Trophoblast cell (in vitro differentiated cells and primary cell): Measurements from ENCODE around the gene TSEN15.
A peak's percentile ranks its signal among the peaks of the same experiment; 100 is the strongest.

ENCODE experiments used
- DNase-seq, 2 donors: peaks; one replicate each; pipeline ENCODE4 v3.0.0-alpha.2; 2016
- H2AFZ ChIP-seq: 2 replicates; pipeline ENCODE4 v1.6.1; 2013; ENCODE audit warnings: low read length, moderate library complexity, mild to moderate bottlenecking; ENCODE audit not compliant: insufficient read depth, poor library complexity
- H2AK5ac ChIP-seq: 2 replicates; pipeline ENCODE4 v1.6.1; 2013; ENCODE audit warnings: mild to moderate bottlenecking, low read length
- H2BK120ac ChIP-seq: 2 replicates; pipeline ENCODE4 v1.6.1; 2013; ENCODE audit warnings: low read length, mild to moderate bottlenecking, moderate library complexity; ENCODE audit not compliant: insufficient read depth, poor library complexity
- H2BK12ac ChIP-seq: 2 replicates; pipeline ENCODE4 v1.6.1; 2013; ENCODE audit warnings: mild to moderate bottlenecking, low read length, moderate library complexity
- H2BK5ac ChIP-seq: 2 replicates; pipeline ENCODE4 v1.6.1; 2013; ENCODE audit warnings: low read length, low read depth, moderate library complexity, mild to moderate bottlenecking; ENCODE audit not compliant: poor library complexity
- H3K14ac ChIP-seq: 2 replicates; pipeline ENCODE4 v1.6.1; 2013; ENCODE audit warnings: mild to moderate bottlenecking, low read length
- H3K18ac ChIP-seq: 2 replicates; pipeline ENCODE4 v1.6.1; 2013; ENCODE audit warnings: mild to moderate bottlenecking, low read length
- H3K23ac ChIP-seq: 2 replicates; pipeline ENCODE4 v1.6.1; 2013; ENCODE audit warnings: low read length
- H3K27ac ChIP-seq: 2 replicates; pipeline ENCODE4 v1.5.1; 2013; ENCODE audit warnings: low read depth, mild to moderate bottlenecking, inconsistent platforms, low read length, moderate library complexity
- H3K27me3 ChIP-seq: 2 replicates; pipeline ENCODE4 v1.6.1; 2013; ENCODE audit warnings: inconsistent platforms, mild to moderate bottlenecking, low read length, moderate library complexity; ENCODE audit not compliant: insufficient read depth
- H3K36me3 ChIP-seq, 2 experiments: 1 replicate in 1 of 2; 2 replicates in 1 of 2; pipeline ENCODE4 v1.6.1; 2013; ENCODE audit warnings: low read length in 2 of 2, mild to moderate bottlenecking in 2 of 2, moderate library complexity in 1 of 2; ENCODE audit not compliant: insufficient read depth in 2 of 2, control insufficient read depth in 1 of 2
- H3K4ac ChIP-seq: 2 replicates; pipeline ENCODE4 v1.6.1; 2013; ENCODE audit warnings: low read depth, mild to moderate bottlenecking, low read length, moderate library complexity
- H3K4me1 ChIP-seq, 2 experiments: 1 replicate in 1 of 2; 2 replicates in 1 of 2; pipeline ENCODE4 v1.6.1; 2013; ENCODE audit warnings: low read length in 2 of 2, mild to moderate bottlenecking in 2 of 2, moderate library complexity in 1 of 2; ENCODE audit not compliant: insufficient read depth in 2 of 2, control insufficient read depth in 1 of 2
- H3K4me2 ChIP-seq: 2 replicates; pipeline ENCODE4 v1.6.1; 2013; ENCODE audit warnings: inconsistent platforms, mild to moderate bottlenecking, low read length, moderate library complexity
- H3K4me3 ChIP-seq: 2 replicates; pipeline ENCODE4 v1.5.1; 2013; ENCODE audit warnings: mild to moderate bottlenecking, low read depth, low read length, inconsistent platforms
- H3K79me1 ChIP-seq: one replicate; pipeline ENCODE4 v1.6.1; 2013; ENCODE audit warnings: low read length
- H3K79me2 ChIP-seq: 2 replicates; pipeline ENCODE4 v1.6.1; 2013; ENCODE audit warnings: low read length, mild to moderate bottlenecking; ENCODE audit not compliant: control insufficient read depth, insufficient read depth, poor library complexity
- H3K9ac ChIP-seq: 2 replicates; pipeline ENCODE4 v1.6.1; 2013; ENCODE audit warnings: mild to moderate bottlenecking, low read length
- H3K9me3 ChIP-seq: 2 replicates; pipeline ENCODE4 v1.6.1; 2013; ENCODE audit warnings: low read depth, mild to moderate bottlenecking, control low read depth, inconsistent platforms, low read length; ENCODE audit not compliant: insufficient read depth
- H4K12ac ChIP-seq: 2 replicates; pipeline ENCODE4 v1.6.1; 2013; ENCODE audit warnings: low read depth, mild to moderate bottlenecking, low read length, moderate library complexity
- H4K8ac ChIP-seq: 2 replicates; pipeline ENCODE4 v1.6.1; 2013; ENCODE audit warnings: low read depth, mild to moderate bottlenecking, low read length, moderate library complexity
- H4K91ac ChIP-seq: one replicate; pipeline ENCODE4 v1.6.1; 2013; ENCODE audit warnings: low read depth, mild to moderate bottlenecking, low read length, moderate library complexity
- WGBS: extraction: QIAGEN DNeasy Blood & Tissue Kit; methylation state at CpG from one replicate; pipeline ENCODE4 v1.1.7; 2013; ENCODE audit warnings: missing lambda C conversion rate; ENCODE audit not compliant: insufficient read length, insufficient coverage; ENCODE audit errors: extremely low coverage; 5-methylcytosine and 5-hydroxymethylcytosine counted together

The TSEN15 gene

DNA sequence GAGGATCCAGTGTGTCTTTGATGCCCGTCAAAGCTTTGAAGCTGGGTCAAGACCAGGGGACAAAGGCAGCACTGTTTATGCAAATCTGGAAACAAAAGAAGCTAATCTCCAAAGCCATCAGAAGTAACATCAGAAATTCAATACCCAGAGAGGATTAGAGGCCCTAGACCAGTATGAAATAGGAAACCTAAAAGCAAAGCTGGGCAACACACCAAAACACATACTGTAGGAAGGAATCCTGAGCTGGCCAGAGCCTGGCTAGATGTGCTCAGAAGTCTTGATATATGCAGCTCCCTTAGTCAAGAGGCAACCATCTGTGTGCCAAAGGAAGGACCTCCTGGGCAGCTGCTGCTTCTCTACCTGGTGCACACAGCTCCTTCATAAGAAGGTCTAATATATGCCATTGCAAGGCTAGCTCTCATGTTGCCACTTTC, 26.3 kb upstream of the TSEN15 start:
- Histone ChIP-seq H3K23ac (no peak overlapping the region), H3K18ac (no peak overlapping the region), H3K14ac (no peak overlapping the region), H2AK5ac (no peak overlapping the region), H4K12ac (no peak overlapping the region), H3K79me1 (no peaks in the 10 kb centered on the region), H3K4ac (no peak overlapping the region), H2AFZ (no peak overlapping the region), H3K79me2 (no peaks in the 10 kb centered on the region), H3K27ac (no peak overlapping the region), H2BK120ac (no peak overlapping the region), H3K27me3 (no peaks in the 10 kb centered on the region), H3K36me3 (no peaks in the 10 kb centered on the region), H2BK12ac (no peak overlapping the region), H3K9ac (no peak overlapping the region), H4K8ac (no peak overlapping the region), H3K9me3 (no peaks in the 10 kb centered on the region), H3K4me2 (no peak overlapping the region), H3K4me1 (peaks cover 0 to 2% of the 10 kb centered on the region in 2 experiments), H2BK5ac (no peak overlapping the region), H4K91ac (no peak overlapping the region), H3K4me3 (no peak overlapping the region)
- DNase-seq = peak in 1 of 2 donors; percentile 32
- WGBS = no CpG with 5 or more reads among the region's 1 CpG

DNA sequence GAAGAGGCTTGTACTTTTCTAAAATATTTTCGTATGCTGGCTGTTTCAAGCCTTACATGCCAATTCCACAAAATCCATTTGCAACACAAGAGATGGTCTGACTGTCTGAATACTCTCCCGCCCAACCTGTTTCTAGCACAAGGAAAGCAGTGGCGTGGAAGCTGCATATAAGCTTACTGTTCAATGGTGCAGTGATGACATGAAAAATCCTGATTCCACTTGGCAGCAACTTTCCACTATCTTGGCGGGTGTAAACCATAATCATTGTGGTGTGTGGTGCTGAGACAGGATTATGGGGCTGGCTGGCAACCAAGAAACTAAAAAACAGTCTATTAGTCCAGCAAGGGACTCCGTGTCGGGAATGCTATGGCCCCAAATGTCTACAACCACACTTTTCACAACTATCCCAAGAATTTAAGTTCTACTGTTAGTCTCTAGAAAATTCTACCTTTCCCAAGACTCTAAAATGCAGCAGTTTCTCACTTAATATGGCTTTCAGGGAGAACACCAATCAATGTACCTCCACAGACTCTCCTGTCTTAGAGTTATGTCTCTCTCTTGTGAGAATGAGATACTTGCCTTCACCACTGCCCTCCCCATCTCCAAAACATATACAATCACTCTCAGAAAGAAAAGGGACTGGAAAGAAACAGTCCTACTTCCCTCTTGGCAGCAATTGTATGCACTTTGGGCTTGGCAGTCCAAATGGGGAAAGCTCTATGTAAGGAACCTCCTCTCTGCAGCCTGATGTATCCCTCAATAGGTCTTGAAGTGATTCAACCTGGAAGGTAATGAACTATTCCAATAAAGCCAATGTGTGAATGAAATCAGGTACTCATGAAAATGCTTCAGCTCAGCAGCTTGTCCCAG, 23.5 kb upstream of the TSEN15 start:
- Histone ChIP-seq H3K18ac (no peak overlapping the region), H3K4ac (no peak overlapping the region), H3K27me3 (no peaks in the 10 kb centered on the region), H2BK12ac (no peak overlapping the region), H2BK120ac (no peak overlapping the region), H3K36me3 (no peaks in the 10 kb centered on the region), H3K27ac (no peak overlapping the region), H4K12ac (no peak overlapping the region), H4K91ac (no peak overlapping the region), H3K79me2 (no peaks in the 10 kb centered on the region), H3K14ac (no peak overlapping the region), H2AK5ac (no peak overlapping the region), H3K23ac (no peak overlapping the region), H3K9ac (no peak overlapping the region), H3K4me1 (peaks cover 0 to 2% of the 10 kb centered on the region in 2 experiments), H3K4me3 (no peak overlapping the region), H4K8ac (no peak overlapping the region), H3K79me1 (no peaks in the 10 kb centered on the region), H2BK5ac (no peak overlapping the region), H3K4me2 (no peak overlapping the region), H3K9me3 (no peaks in the 10 kb centered on the region), H2AFZ (no peak overlapping the region)
- no CpG with 5 or more reads among the region's 6 CpGs for WGBS
- DNase-seq = peak; percentile 31 to 77

DNA sequence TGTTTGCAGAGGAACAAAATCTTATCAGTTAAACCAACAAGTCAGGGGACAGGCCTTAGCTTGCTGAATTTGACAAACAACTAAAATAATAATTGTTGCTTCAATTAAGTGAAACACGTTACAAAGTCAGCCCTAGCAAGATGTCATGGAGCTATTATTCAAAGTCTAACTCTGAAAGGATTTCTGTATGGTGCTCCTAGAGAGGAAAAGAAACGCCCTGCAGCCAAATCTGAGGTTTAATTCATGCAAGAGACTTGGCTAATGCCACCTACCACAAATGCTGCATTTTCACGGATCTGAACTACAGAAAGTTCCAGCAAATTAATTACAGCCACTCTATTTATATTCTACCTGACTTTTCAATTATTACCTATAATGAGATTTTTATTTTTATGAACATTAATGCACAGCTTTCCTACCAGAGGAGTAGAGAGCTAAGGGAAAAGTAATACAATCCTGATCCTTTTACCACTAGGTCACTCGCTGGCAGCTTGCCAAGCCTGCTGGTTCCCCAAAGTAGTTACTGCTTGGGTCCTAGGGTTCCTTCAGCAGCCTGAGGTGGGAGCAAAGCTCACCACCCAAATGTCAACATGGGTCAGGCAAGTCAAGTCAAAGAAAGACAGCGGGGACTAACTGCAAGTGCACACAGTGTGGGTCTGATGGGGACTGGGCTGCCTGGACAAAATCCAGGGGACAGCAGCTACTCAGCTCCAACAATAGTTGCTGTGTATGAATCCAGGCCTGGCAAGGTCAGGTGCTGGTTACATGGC, 22.5 kb upstream of the TSEN15 start:
- no peak for DNase-seq
- no peaks in the 10 kb centered on the region for H3K27me3 ChIP-seq
- peaks cover 0 to 2% of the 10 kb centered on the region in 2 experiments for H3K4me1 ChIP-seq
- no peak overlapping the region for H3K9ac ChIP-seq
- H2AFZ ChIP-seq = no peak overlapping the region
- no peak overlapping the region for H3K4ac ChIP-seq
- no peak overlapping the region for H4K91ac ChIP-seq
- H3K4me2 ChIP-seq = no peak overlapping the region
- H4K12ac ChIP-seq = no peak overlapping the region
- no peak overlapping the region for H2BK5ac ChIP-seq
- H3K18ac ChIP-seq = no peak overlapping the region
- H3K9me3 ChIP-seq = no peaks in the 10 kb centered on the region
- no CpG with 5 or more reads among the region's 5 CpGs for WGBS
- H2BK120ac ChIP-seq = no peak overlapping the region
- H3K79me2 ChIP-seq = no peaks in the 10 kb centered on the region
- H3K14ac ChIP-seq = no peak overlapping the region
- no peaks in the 10 kb centered on the region for H3K79me1 ChIP-seq
- no peak overlapping the region for H3K4me3 ChIP-seq
- H3K27ac ChIP-seq = no peak overlapping the region
- no peak overlapping the region for H2AK5ac ChIP-seq
- H2BK12ac ChIP-seq = no peak overlapping the region
- H3K36me3 ChIP-seq = no peaks in the 10 kb centered on the region
- H3K23ac ChIP-seq = no peak overlapping the region
- H4K8ac ChIP-seq = no peak overlapping the region

DNA sequence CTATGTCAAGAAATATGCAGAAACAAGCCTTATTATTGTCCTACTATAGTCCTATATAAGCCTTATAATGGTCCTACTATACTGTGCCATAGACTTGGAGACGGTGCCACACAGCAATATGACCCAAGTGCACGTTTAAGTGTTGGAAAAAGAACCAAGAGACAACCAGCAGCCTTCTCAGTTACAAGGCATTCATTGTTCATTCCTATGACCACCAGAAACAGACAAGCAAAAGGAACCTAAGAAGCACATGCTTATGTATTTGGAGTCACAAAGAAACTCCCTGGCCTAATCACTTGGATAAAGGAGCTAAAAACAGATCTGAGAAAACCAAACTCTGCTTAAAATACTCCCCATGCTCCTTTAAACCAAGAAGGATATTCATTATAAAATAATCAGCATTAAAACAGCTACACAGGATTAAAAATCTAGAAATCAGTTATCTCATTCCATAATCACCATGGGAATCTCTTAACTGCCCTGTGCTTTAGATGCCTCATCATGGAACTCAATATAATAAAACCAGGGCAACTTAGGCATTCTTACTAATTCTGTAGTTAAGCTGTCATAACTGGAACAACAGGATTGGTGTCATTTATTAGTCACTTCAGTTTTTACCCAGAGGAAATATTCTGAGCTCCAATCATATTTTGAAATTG, 21.0 kb upstream of the TSEN15 start:
- Histone ChIP-seq H3K79me1 (no peaks in the 10 kb centered on the region), H3K18ac (no peak overlapping the region), H3K4me2 (no peak overlapping the region), H3K9me3 (no peaks in the 10 kb centered on the region), H3K14ac (no peak overlapping the region), H3K4ac (no peak overlapping the region), H3K27me3 (no peaks in the 10 kb centered on the region), H3K9ac (no peak overlapping the region), H4K12ac (no peak overlapping the region), H2AFZ (no peak overlapping the region), H4K8ac (no peak overlapping the region), H2BK12ac (no peak overlapping the region), H3K79me2 (no peaks in the 10 kb centered on the region), H3K4me3 (no peak overlapping the region), H3K36me3 (no peaks in the 10 kb centered on the region), H4K91ac (no peak overlapping the region), H2BK5ac (no peak overlapping the region), H3K4me1 (peaks cover 0 to 2% of the 10 kb centered on the region in 2 experiments), H2BK120ac (no peak overlapping the region), H3K27ac (no peak overlapping the region), H2AK5ac (no peak overlapping the region), H3K23ac (no peak overlapping the region)
- no CpG with 5 or more reads among the region's 2 CpGs for WGBS
- DNase-seq = peak; percentile 8 to 85
